Right cardiac atrium (tissue), 5 donors: ENCODE measurements around the gene ERICH4. TPM values are rescaled to one million over a fixed set of nuclear protein-coding genes. Genes with fewer than 3 reads are reported as not detected.
"Not testable (repeated sequence)": the region's sequence is repeated elsewhere in the genome, so short reads cannot be mapped to it uniquely, and the experiment has no call there.

Experiments
- ATAC-seq, 2 donors: fragments of 200-7000 bp; cut with Tn5 transposase; one replicate each; pipeline versions ENCODE4 v1.8.0 to v1.9.1; 2020; ENCODE audit warnings: moderate library complexity in 2 of 2, mild to moderate bottlenecking in 1 of 2
- DNase-seq, 3 donors: peaks; one replicate each; pipeline ENCODE4 v3.0.0-alpha.2; 2020
- H3K27ac ChIP-seq: one replicate; pipeline ENCODE4 v1.5.1; 2013; ENCODE audit warnings: mild to moderate bottlenecking, low read length, control low read depth, moderate library complexity
- H3K27me3 ChIP-seq: one replicate; pipeline ENCODE4 v1.6.1; 2013; ENCODE audit not compliant: control insufficient read depth, insufficient read depth
- H3K4me1 ChIP-seq: one replicate; pipeline ENCODE4 v1.6.1; 2013; ENCODE audit warnings: low read length; ENCODE audit not compliant: control insufficient read depth, insufficient read depth
- H3K4me3 ChIP-seq: one replicate; pipeline ENCODE4 v1.5.1; 2013; ENCODE audit warnings: low read length, control low read depth
- H3K9me3 ChIP-seq: one replicate; pipeline ENCODE4 v1.6.1; 2013; ENCODE audit warnings: low read length; ENCODE audit not compliant: control insufficient read depth
- WGBS: extraction: QIAGEN DNeasy Blood & Tissue Kit; methylation state at CpG from one replicate; pipeline ENCODE4 v1.1.7; 2013; 5-methylcytosine and 5-hydroxymethylcytosine counted together
- intact Hi-C, 4 donors: fragments of 100-400 bp; cut with DNase I; formaldehyde crosslinking; loops; one replicate each; pipeline versions ENCODE4 v1.11.0 to v1.14.0; 2022 to 2023
- polyA plus RNA-seq: library from polyadenylated mRNA; stranded (reverse); fragments of 200-250 nt; gene quantifications from one replicate; pipeline ENCODE4 v1.2.3, GENCODE V29; 2013
- total RNA-seq, 4 donors: library from RNA; stranded (reverse); fragmentation: NEBNext Ultra II Directional; extraction: Animal tissue kit (Norgen Biotek cat#: 25700); gene quantifications; one replicate each; pipeline ENCODE4 v1.2.1, GENCODE V29; 2021
- donor health status: healthy with polysubstance abuse.
- donor health status: DM: no; HTN: yes; CAD: no.
- donor health status: DM: no; HTN: no; CAD: no.
- donor health status: DM: no; HTN: yes; CAD: no; lungs with severe emphysema.
- donor health status: DM: yes; HTN: yes; CAD: no.

ERICH4 gene
- total and polyA plus RNA-seq, 5 donors, result not detected

GRCh38 chr19:41405776-41406175 is 37.2 kb upstream of the ERICH4 start:
- H3K27me3 ChIP-seq, result no peaks in the 10 kb centered on the region
- DNase-seq, result peak in 2 of 3 donors; percentile 33 to 54
- peaks cover 15% of the 10 kb centered on the region for H3K4me1 ChIP-seq
- 63% methylated on average over 6 of the region's 6 CpGs for WGBS
- H3K4me3 ChIP-seq, result no peak overlapping the region
- H3K9me3 ChIP-seq, result no peaks in the 10 kb centered on the region
- intact Hi-C loops, result no loop called here
- ATAC-seq, result peak; percentile 42 to 76
- peak overlapping the region; percentile 23 for H3K27ac ChIP-seq

GRCh38 chr19:41407271-41407670 is 35.7 kb upstream of the ERICH4 start:
- 37% methylated on average over 4 of the region's 4 CpGs for WGBS
- Histone ChIP-seq H3K27me3 (no peaks in the 10 kb centered on the region), H3K4me1 (peaks cover 26% of the 10 kb centered on the region), H3K9me3 (no peaks in the 10 kb centered on the region), H3K4me3 (no peak overlapping the region), H3K27ac (peak overlapping the region; percentile 30)
- intact Hi-C loops, result no loop called here
- DNase-seq (peak in 1 of 3 donors; percentile 77), ATAC-seq (peak; percentile 25 to 48)

GRCh38 chr19:41408256-41408655 is 34.7 kb upstream of the ERICH4 start:
- WGBS, result 73% methylated on average over 4 of the region's 4 CpGs
- no peak for ATAC-seq
- Histone ChIP-seq H3K27ac (peak overlapping the region; percentile 45), H3K27me3 (no peaks in the 10 kb centered on the region), H3K4me3 (no peak overlapping the region), H3K9me3 (no peaks in the 10 kb centered on the region), H3K4me1 (peaks cover 26% of the 10 kb centered on the region)
- intact Hi-C loops, result no loop called here
- DNase-seq, result no peak

- DNase-seq, H3K27me3 ChIP-seq, H3K4me3 ChIP-seq, ATAC-seq, H3K9me3 ChIP-seq, intact Hi-C loops: not testable (repeated sequence)
- Histone ChIP-seq H3K4me1 (peaks cover 26% of the 10 kb centered on the region), H3K27ac (peak overlapping the region; percentile 28)
- 95% methylated on average over 5 of the region's 5 CpGs for WGBS
Observed at GRCh38 chr19:41408846-41409245, 34.1 kb upstream of the ERICH4 start.

GRCh38 chr19:41409288-41409687 is 33.7 kb upstream of the ERICH4 start:
- peak overlapping the region; percentile 28 for H3K27ac ChIP-seq
- H3K27me3 ChIP-seq, result no peaks in the 10 kb centered on the region
- no peak for DNase-seq
- H3K9me3 ChIP-seq, result no peaks in the 10 kb centered on the region
- no peak overlapping the region for H3K4me3 ChIP-seq
- WGBS, result 57% methylated on average over 4 of the region's 4 CpGs
- peaks cover 26% of the 10 kb centered on the region for H3K4me1 ChIP-seq
- intact Hi-C loops, result no loop called here
- ATAC-seq, result peak; percentile 31 to 60

- no peaks in the 10 kb centered on the region for H3K27me3 ChIP-seq
- DNase-seq (peak in 1 of 3 donors; percentile 62), ATAC-seq (no peak)
- H3K4me1 ChIP-seq, result peaks cover 26% of the 10 kb centered on the region
- H3K9me3 ChIP-seq, result no peaks in the 10 kb centered on the region
- intact Hi-C loops, result no loop called here
- no peak overlapping the region for H3K4me3 ChIP-seq
- 73% methylated on average over 23 of the region's 23 CpGs for WGBS
- H3K27ac ChIP-seq, result no peak overlapping the region
Observed at GRCh38 chr19:41410336-41411054, 32.5 kb upstream of the ERICH4 start.

- Histone ChIP-seq H3K4me3 (no peak overlapping the region), H3K27ac (peak overlapping the region; percentile 71), H3K4me1 (peaks cover 26% of the 10 kb centered on the region), H3K9me3 (no peaks in the 10 kb centered on the region), H3K27me3 (no peaks in the 10 kb centered on the region)
- WGBS, result 54% methylated on average over 9 of the region's 9 CpGs
- intact Hi-C loops, result no loop called here
- ATAC-seq, result peak; percentile 4 to 59
- DNase-seq, result no peak
Observed at GRCh38 chr19:41411100-41411967, 31.6 kb upstream of the ERICH4 start.

- DNase-seq, result peak; percentile 44 to 78 (median 77)
- no peaks in the 10 kb centered on the region for H3K9me3 ChIP-seq
- WGBS, result 55% methylated on average over 11 of the region's 11 CpGs
- peak overlapping the region; percentile 71 for H3K27ac ChIP-seq
- peaks cover 26% of the 10 kb centered on the region for H3K4me1 ChIP-seq
- ATAC-seq, result peak; percentile 44 to 55
- H3K4me3 ChIP-seq, result no peak overlapping the region
- no peaks in the 10 kb centered on the region for H3K27me3 ChIP-seq
- intact Hi-C loops, result no loop called here
Observed at GRCh38 chr19:41411968-41412265, 31.0 kb upstream of the ERICH4 start.

GRCh38 chr19:41412953-41413352 is 30.0 kb upstream of the ERICH4 start:
- Histone ChIP-seq H3K27ac (no peak overlapping the region), H3K27me3 (no peaks in the 10 kb centered on the region), H3K4me1 (peaks cover 24% of the 10 kb centered on the region), H3K4me3 (no peak overlapping the region), H3K9me3 (no peaks in the 10 kb centered on the region)
- ATAC-seq (no peak), DNase-seq (no peak)
- 94% methylated on average over 5 of the region's 5 CpGs for WGBS
- intact Hi-C loops, result no loop called here

- H3K27me3 ChIP-seq, result no peaks in the 10 kb centered on the region
- intact Hi-C loops, result no loop called here
- WGBS, result 92% methylated on average over 10 of the region's 10 CpGs
- no peak for ATAC-seq
- H3K4me3 ChIP-seq, result no peak overlapping the region
- H3K4me1 ChIP-seq, result peaks cover 21% of the 10 kb centered on the region
- peak in 1 of 3 donors; percentile 46 for DNase-seq
- H3K9me3 ChIP-seq, result no peaks in the 10 kb centered on the region
- no peak overlapping the region for H3K27ac ChIP-seq
Observed at GRCh38 chr19:41413947-41414346, 29.0 kb upstream of the ERICH4 start.

GRCh38 chr19:41414461-41414860 is 28.5 kb upstream of the ERICH4 start:
- WGBS, result 86% methylated on average over 9 of the region's 9 CpGs
- no peak overlapping the region for H3K4me3 ChIP-seq
- H3K4me1 ChIP-seq, result peaks cover 19% of the 10 kb centered on the region
- H3K9me3 ChIP-seq, result no peaks in the 10 kb centered on the region
- H3K27me3 ChIP-seq, result no peaks in the 10 kb centered on the region
- intact Hi-C loops, result no loop called here
- DNase-seq, result no peak
- H3K27ac ChIP-seq, result no peak overlapping the region
- no peak for ATAC-seq
